HCT116 (cell line): ENCODE data around the gene FLNC. TPM values are rescaled to one million over a fixed set of nuclear protein-coding genes. Genes with fewer than 3 reads are reported as not detected.

Experiments
- ATAC-seq: fragments of 200-7000 bp; cut with Tn5 transposase; 2 replicates; pipeline ENCODE4 v1.9.1; 2020; ENCODE audit warnings: mild to moderate bottlenecking, moderate library complexity
- BruUV-seq: library from RNA; stranded (reverse); fragments of 400-500 nt; replicated peaks from 2 replicates; lab custom pipeline; 2021; lab: Mats Ljungman, UMichigan
- CTCF ChIA-PET: fragments of 300-600 bp; sonication (Branson Sonifier 250); formaldehyde crosslinking; loops from one replicate; lab custom pipeline; 2021; ENCODE audit warnings: antibody characterized with exemption; lab: Charles Lee
- POLR2A ChIA-PET: fragments of 300-600, 350-600 bp; sonication (Branson Sonifier 250); formaldehyde crosslinking; loops from one replicate; lab custom pipeline; 2021; ENCODE audit warnings: antibody characterized with exemption; lab: Charles Lee
- RAD21 ChIA-PET, 2 experiments: fragments of 300-600 bp; sonication (Branson Sonifier 250); formaldehyde crosslinking; loops; one replicate each; lab custom pipeline; 2023; ENCODE audit warnings: low total read pairs in 2 of 2; ENCODE audit not compliant: uncharacterized antibody in 2 of 2, unreplicated experiment in 2 of 2, low non-redundant PET in 1 of 2; lab: Charles Lee
- DNase-seq: peaks from one replicate; pipeline ENCODE4 v3.0.0-alpha.2; 2010; ENCODE audit warnings: low read depth, low spot score
- H2AFZ ChIP-seq: fragments of 200-600 bp; shearing (Covaris generic), sonication (generic); 2 replicates; pipeline ENCODE4 v1.6.1; 2017; ENCODE audit warnings: low read depth, mixed run types, mixed read lengths, antibody characterized with exemption, low read length; ENCODE audit not compliant: poor library complexity, severe bottlenecking
- H3K27ac ChIP-seq: 2 replicates; pipeline ENCODE4 v1.5.1; 2012; ENCODE audit warnings: low read depth, low read length
- H3K27me3 ChIP-seq: fragments of 200-600 bp; sonication (generic); 2 replicates; pipeline ENCODE4 v1.6.1; 2016; ENCODE audit warnings: mixed run types, low read length, mixed read lengths; ENCODE audit not compliant: insufficient read depth
- H3K36me3 ChIP-seq, 2 experiments: fragments of 200-500 bp in 1 of 2; fragments of 200-600 bp in 1 of 2; sonication (Bioruptor generic) in 1 of 2; sonication (generic) in 1 of 2; 2 replicates each; pipeline versions ENCODE4 v1.5.1 to v1.6.1; 2014 to 2016; ENCODE audit warnings: low read length in 2 of 2, inconsistent platforms in 1 of 2, mixed read lengths in 1 of 2, mixed run types in 1 of 2; ENCODE audit not compliant: insufficient read depth in 2 of 2, control insufficient read depth in 1 of 2
- H3K4me1 ChIP-seq, 2 experiments: fragments of 200-600 bp in 1 of 2; sonication (generic) in 1 of 2; 2 replicates each; pipeline versions ENCODE4 v1.5.1 to v1.6.1; 2012 to 2017; ENCODE audit warnings: low read length in 2 of 2, inconsistent platforms in 1 of 2, mild to moderate bottlenecking in 1 of 2, mixed read lengths in 1 of 2, mixed run types in 1 of 2, moderate library complexity in 1 of 2; ENCODE audit not compliant: insufficient read depth in 2 of 2, control insufficient read depth in 1 of 2
- H3K4me2 ChIP-seq: fragments of 200-600 bp; sonication (generic); 2 replicates; pipeline ENCODE4 v1.6.1; 2017; ENCODE audit warnings: mixed run types, low read length, mixed read lengths
- H3K4me3 ChIP-seq, 2 experiments: fragments of 200-600 bp in 1 of 2; sonication (generic) in 1 of 2; replicated peaks in 1 of 2; 2 replicates each; pipeline ENCODE4 v1.5.1; 2011 to 2016; ENCODE audit warnings: low read length in 2 of 2, control low read depth in 1 of 2, low read depth in 1 of 2, mild to moderate bottlenecking in 1 of 2, mixed read lengths in 1 of 2, mixed run types in 1 of 2
- H3K79me2 ChIP-seq: fragments of 200-600 bp; sonication (generic); 2 replicates; pipeline ENCODE4 v1.6.1; 2017; ENCODE audit warnings: mild to moderate bottlenecking, mixed run types, low read length, moderate library complexity, mixed read lengths; ENCODE audit not compliant: insufficient read depth
- H3K9ac ChIP-seq: fragments of 200-600 bp; sonication (generic); 2 replicates; pipeline ENCODE4 v1.6.1; 2016; ENCODE audit warnings: low read length, mixed read lengths
- H3K9me2 ChIP-seq: fragments of 200-600 bp; sonication (generic), shearing (Covaris generic); 2 replicates; pipeline ENCODE4 v1.6.1; 2017; ENCODE audit warnings: mixed run types, mild to moderate bottlenecking, moderate library complexity; ENCODE audit not compliant: insufficient read depth
- H3K9me3 ChIP-seq, 2 experiments: fragments of 200-500 bp in 1 of 2; fragments of 200-600 bp in 1 of 2; sonication (Bioruptor generic) in 1 of 2; sonication (generic) in 1 of 2; 2 replicates each; pipeline ENCODE4 v1.6.1; 2014 to 2017; ENCODE audit warnings: low read length in 2 of 2, mixed read lengths in 2 of 2, inconsistent platforms in 1 of 2, low read depth in 1 of 2, mild to moderate bottlenecking in 1 of 2, mixed run types in 1 of 2, moderate library complexity in 1 of 2; ENCODE audit not compliant: control insufficient read depth in 1 of 2, insufficient read depth in 1 of 2
- H4K20me1 ChIP-seq: fragments of 200-600 bp; sonication (generic), shearing (Covaris generic); 2 replicates; pipeline ENCODE4 v1.6.1; 2017; ENCODE audit warnings: mixed run types, mild to moderate bottlenecking, moderate library complexity; ENCODE audit not compliant: insufficient read depth
- CBX3 ChIP-seq: IDR thresholded peaks from 2 replicates; pipeline ENCODE4 v1.6.1; 2012; ENCODE audit warnings: low read depth
- CEBPB ChIP-seq: IDR thresholded peaks from 2 replicates; pipeline ENCODE4 v1.6.1; 2012; ENCODE audit warnings: low read depth
- EGR1 ChIP-seq: IDR thresholded peaks from 2 replicates; pipeline ENCODE4 v1.6.1; 2012; ENCODE audit warnings: low read depth
- ELF1 ChIP-seq: IDR thresholded peaks from 2 replicates; pipeline ENCODE4 v1.6.1; 2012; ENCODE audit warnings: low read depth, borderline replicate concordance
- EZH2 ChIP-seq: fragments of 200-600 bp; sonication (generic); IDR thresholded peaks from 2 replicates; pipeline ENCODE4 v1.6.1; 2017; ENCODE audit warnings: antibody characterized with exemption, mixed run types
- EZH2phosphoT487 ChIP-seq: fragments of 200-600 bp; IDR thresholded peaks from 2 replicates; pipeline ENCODE4 v1.6.1; 2018; ENCODE audit warnings: antibody characterized with exemption, borderline replicate concordance
- FOSL1 ChIP-seq: IDR thresholded peaks from 2 replicates; pipeline ENCODE4 v1.6.1; 2012; ENCODE audit warnings: low read depth
- JUND ChIP-seq: IDR thresholded peaks from 2 replicates; pipeline ENCODE4 v1.6.1; 2012
- POLR2A ChIP-seq: IDR thresholded peaks from 2 replicates; pipeline ENCODE4 v1.7.0; 2011; ENCODE audit warnings: borderline replicate concordance; ENCODE audit not compliant: insufficient read depth, insufficient read length; ENCODE audit errors: extremely low read depth
- POLR2AphosphoS5 ChIP-seq: IDR thresholded peaks from 2 replicates; pipeline ENCODE4 v1.6.1; 2011; ENCODE audit warnings: mild to moderate bottlenecking, low read depth, low read length, moderate library complexity
- RAD21 ChIP-seq: IDR thresholded peaks from 2 replicates; pipeline ENCODE4 v1.6.1; 2012; ENCODE audit warnings: low read depth, mild to moderate bottlenecking
- SIN3A ChIP-seq: IDR thresholded peaks from 2 replicates; pipeline ENCODE4 v1.6.1; 2012; ENCODE audit warnings: low read depth
- SP1 ChIP-seq: IDR thresholded peaks from 2 replicates; pipeline ENCODE4 v1.6.1; 2012; ENCODE audit warnings: low read depth
- SRF ChIP-seq: IDR thresholded peaks from 2 replicates; pipeline ENCODE4 v1.6.1; 2012; ENCODE audit warnings: low read depth
- ZFX ChIP-seq: fragments of 450-650 bp; IDR thresholded peaks from 2 replicates; pipeline ENCODE4 v1.6.1; 2017
- intact Hi-C: fragments of 100-400 bp; cut with micrococcal nuclease; formaldehyde crosslinking; loops from 2 replicates; pipeline ENCODE4 v1.10.0; 2022
- total RNA-seq: library from RNA; stranded (reverse); gene quantifications from one replicate; pipeline ENCODE4 v1.2.1, GENCODE V29; 2021; ENCODE audit not compliant: unreplicated experiment
- TF ChIP-seq, protein P1 (sequence below): IDR thresholded peaks from 2 replicates; pipeline ENCODE4 v1.6.1; 2012
- TF ChIP-seq, protein P2 (sequence below): IDR thresholded peaks from 2 replicates; pipeline ENCODE4 v1.6.1; 2012
- TF ChIP-seq, protein P3 (sequence below), 3 experiments: fragments of 200-600 bp in 1 of 3; sonication (generic) in 1 of 3; IDR thresholded peaks in 2 of 3; conservative IDR thresholded peaks in 1 of 3; 2 replicates each; pipeline ENCODE4 v1.5.1; 2012 to 2017; ENCODE audit warnings: low read depth in 2 of 3, low read length in 2 of 3, antibody characterized with exemption in 1 of 3, borderline replicate concordance in 1 of 3, control low read depth in 1 of 3, mild to moderate bottlenecking in 1 of 3, mixed read lengths in 1 of 3, mixed run types in 1 of 3, moderate library complexity in 1 of 3; ENCODE audit not compliant: insufficient read depth in 1 of 3
- TF ChIP-seq, protein P4 (sequence below): IDR thresholded peaks from 2 replicates; pipeline ENCODE4 v1.6.1; 2011; ENCODE audit warnings: mild to moderate bottlenecking, low read length, moderate library complexity; ENCODE audit not compliant: insufficient replicate concordance; ENCODE audit errors: extremely low read depth
- TF ChIP-seq, protein P5 (sequence below): IDR thresholded peaks from 2 replicates; pipeline ENCODE4 v1.6.1; 2012; ENCODE audit warnings: low read depth

Gene FLNC
- total RNA-seq, 1 experiment from 2014 or later: 42.8 TPM

DNA sequence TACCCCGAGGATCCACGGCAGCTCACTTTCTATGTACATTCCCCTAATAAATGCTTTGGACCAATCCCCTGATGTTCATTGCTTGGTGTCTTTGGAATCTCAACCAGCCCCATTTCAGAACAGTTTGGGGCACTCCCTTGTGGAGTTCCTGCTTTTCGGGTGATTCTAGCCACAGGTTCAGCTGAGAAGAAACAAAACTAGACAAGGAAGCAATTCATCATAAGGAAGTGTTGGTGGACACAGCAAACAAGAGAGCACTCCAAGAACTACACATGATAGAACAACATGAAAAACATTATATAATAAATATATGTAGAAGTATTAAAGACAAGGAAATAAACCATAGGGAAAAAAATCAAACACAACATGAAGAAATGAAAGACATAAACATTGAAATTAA lies 44.5 kb upstream of the FLNC start:
- Histone ChIP-seq H3K27me3 (no peaks in the 10 kb centered on the region), H3K9ac (no peak overlapping the region), H4K20me1 (no peaks in the 10 kb centered on the region), H2AFZ (no peak overlapping the region), H3K27ac (no peak overlapping the region), H3K9me3 (no peaks in the 10 kb centered on the region), H3K4me1 (no peaks in the 10 kb centered on the region), H3K9me2 (no peaks in the 10 kb centered on the region), H3K79me2 (no peaks in the 10 kb centered on the region), H3K4me3 (no peak overlapping the region), H3K36me3 (no peaks in the 10 kb centered on the region), H3K4me2 (no peak overlapping the region)
- TF ChIP-seq, protein P1, sequence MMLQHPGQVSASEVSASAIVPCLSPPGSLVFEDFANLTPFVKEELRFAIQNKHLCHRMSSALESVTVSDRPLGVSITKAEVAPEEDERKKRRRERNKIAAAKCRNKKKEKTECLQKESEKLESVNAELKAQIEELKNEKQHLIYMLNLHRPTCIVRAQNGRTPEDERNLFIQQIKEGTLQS: no peak
- TF ChIP-seq POLR2A (no peak), ELF1 (no peak), EGR1 (no peak), FOSL1 (no peak), SIN3A (no peak), ZFX (no peak), CBX3 (no peak), EZH2phosphoT487 (no peak), POLR2AphosphoS5 (no peak), RAD21 (no peak), JUND (no peak), CEBPB (no peak), EZH2 (no peak), SP1 (no peak), SRF (no peak)
- TF ChIP-seq, protein P2, sequence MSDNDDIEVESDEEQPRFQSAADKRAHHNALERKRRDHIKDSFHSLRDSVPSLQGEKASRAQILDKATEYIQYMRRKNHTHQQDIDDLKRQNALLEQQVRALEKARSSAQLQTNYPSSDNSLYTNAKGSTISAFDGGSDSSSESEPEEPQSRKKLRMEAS: no peak
- TF ChIP-seq, protein P3, sequence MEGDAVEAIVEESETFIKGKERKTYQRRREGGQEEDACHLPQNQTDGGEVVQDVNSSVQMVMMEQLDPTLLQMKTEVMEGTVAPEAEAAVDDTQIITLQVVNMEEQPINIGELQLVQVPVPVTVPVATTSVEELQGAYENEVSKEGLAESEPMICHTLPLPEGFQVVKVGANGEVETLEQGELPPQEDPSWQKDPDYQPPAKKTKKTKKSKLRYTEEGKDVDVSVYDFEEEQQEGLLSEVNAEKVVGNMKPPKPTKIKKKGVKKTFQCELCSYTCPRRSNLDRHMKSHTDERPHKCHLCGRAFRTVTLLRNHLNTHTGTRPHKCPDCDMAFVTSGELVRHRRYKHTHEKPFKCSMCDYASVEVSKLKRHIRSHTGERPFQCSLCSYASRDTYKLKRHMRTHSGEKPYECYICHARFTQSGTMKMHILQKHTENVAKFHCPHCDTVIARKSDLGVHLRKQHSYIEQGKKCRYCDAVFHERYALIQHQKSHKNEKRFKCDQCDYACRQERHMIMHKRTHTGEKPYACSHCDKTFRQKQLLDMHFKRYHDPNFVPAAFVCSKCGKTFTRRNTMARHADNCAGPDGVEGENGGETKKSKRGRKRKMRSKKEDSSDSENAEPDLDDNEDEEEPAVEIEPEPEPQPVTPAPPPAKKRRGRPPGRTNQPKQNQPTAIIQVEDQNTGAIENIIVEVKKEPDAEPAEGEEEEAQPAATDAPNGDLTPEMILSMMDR (IDR thresholded peaks at IDR 0.05 in 2 of 3, conservative IDR thresholded peaks at IDR 0.05 in 1 of 3; ENCODE audit: borderline replicate concordance in 1 of 3, insufficient read depth in 1 of 3, low read depth in 2 of 3, low read length in 2 of 3): no peak
- TF ChIP-seq, protein P4, sequence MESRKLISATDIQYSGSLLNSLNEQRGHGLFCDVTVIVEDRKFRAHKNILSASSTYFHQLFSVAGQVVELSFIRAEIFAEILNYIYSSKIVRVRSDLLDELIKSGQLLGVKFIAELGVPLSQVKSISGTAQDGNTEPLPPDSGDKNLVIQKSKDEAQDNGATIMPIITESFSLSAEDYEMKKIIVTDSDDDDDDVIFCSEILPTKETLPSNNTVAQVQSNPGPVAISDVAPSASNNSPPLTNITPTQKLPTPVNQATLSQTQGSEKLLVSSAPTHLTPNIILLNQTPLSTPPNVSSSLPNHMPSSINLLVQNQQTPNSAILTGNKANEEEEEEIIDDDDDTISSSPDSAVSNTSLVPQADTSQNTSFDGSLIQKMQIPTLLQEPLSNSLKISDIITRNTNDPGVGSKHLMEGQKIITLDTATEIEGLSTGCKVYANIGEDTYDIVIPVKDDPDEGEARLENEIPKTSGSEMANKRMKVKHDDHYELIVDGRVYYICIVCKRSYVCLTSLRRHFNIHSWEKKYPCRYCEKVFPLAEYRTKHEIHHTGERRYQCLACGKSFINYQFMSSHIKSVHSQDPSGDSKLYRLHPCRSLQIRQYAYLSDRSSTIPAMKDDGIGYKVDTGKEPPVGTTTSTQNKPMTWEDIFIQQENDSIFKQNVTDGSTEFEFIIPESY: no peak
- TF ChIP-seq, protein P5, sequence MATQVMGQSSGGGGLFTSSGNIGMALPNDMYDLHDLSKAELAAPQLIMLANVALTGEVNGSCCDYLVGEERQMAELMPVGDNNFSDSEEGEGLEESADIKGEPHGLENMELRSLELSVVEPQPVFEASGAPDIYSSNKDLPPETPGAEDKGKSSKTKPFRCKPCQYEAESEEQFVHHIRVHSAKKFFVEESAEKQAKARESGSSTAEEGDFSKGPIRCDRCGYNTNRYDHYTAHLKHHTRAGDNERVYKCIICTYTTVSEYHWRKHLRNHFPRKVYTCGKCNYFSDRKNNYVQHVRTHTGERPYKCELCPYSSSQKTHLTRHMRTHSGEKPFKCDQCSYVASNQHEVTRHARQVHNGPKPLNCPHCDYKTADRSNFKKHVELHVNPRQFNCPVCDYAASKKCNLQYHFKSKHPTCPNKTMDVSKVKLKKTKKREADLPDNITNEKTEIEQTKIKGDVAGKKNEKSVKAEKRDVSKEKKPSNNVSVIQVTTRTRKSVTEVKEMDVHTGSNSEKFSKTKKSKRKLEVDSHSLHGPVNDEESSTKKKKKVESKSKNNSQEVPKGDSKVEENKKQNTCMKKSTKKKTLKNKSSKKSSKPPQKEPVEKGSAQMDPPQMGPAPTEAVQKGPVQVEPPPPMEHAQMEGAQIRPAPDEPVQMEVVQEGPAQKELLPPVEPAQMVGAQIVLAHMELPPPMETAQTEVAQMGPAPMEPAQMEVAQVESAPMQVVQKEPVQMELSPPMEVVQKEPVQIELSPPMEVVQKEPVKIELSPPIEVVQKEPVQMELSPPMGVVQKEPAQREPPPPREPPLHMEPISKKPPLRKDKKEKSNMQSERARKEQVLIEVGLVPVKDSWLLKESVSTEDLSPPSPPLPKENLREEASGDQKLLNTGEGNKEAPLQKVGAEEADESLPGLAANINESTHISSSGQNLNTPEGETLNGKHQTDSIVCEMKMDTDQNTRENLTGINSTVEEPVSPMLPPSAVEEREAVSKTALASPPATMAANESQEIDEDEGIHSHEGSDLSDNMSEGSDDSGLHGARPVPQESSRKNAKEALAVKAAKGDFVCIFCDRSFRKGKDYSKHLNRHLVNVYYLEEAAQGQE: no peak
- intact Hi-C loops: no loop called here
- ChIA-PET CTCF (no interaction called here), POLR2A (no interaction called here), RAD21 (no interaction called here)
- no TSS peak for BruUV-seq
- ATAC-seq (no peak), DNase-seq (no peak)
